IPS-NIHi7 (cell line): Measurements from ENCODE around the gene LTBP4.
"Not testable (repeated sequence)": the region's sequence is repeated elsewhere in the genome, so short reads cannot be mapped to it uniquely, and the experiment has no call there.

Experiments
- DNase-seq: peaks from one replicate; pipeline ENCODE4 v3.0.0; 2012; ENCODE audit warnings: mixed read lengths; ENCODE audit errors: extremely low spot score

Gene LTBP4

GRCh38 chr19:40575326-40575725, 25.8 kb upstream of the LTBP4 start:
- no peak for DNase-seq

- peak; percentile 30 for DNase-seq
These were observed 25.0 kb upstream of the LTBP4 start for GRCh38 chr19:40576151-40576584.

DNA sequence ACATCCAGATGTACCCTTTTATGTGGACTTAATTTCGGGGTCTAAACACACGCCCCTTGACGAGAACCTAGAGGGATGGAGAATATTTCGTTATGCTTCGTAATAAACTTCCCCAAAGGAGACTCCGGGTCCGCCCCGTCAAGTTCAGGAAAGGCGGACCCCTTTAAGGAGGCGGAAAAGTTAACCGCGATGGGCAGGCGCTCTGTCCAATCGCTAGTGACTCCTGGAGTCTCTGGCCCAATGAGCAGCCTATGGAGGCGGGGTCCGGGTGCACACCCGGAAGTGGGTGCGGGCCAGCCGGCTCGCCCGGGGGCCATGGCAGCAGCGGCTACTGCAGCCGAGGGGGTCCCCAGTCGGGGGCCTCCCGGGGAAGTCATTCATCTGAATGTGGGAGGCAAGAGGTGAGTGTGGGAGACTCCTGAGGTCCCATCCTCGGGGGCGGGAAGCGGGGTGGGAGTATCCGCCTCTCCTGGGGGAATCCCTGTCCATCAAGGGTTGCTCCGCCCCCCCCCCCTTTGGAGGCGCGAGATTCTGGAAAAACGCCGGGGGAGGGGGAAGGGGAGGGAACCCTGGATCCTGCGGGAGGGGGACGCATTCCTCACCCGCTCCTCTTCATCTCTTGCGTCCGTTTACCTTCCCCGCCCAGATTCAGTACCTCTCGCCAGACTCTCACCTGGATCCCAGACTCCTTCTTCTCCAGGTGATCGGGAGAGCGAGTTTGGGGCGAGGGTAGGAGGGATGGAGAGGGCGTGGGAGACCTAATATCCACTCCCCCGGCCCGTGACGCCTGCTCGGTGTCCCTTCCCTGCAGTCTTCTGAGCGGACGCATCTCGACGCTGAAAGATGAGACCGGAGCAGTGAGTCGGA, 24.4 kb upstream of the LTBP4 start, which contains the start of gene SHKBP1:
Gene SHKBP1, plus strand, starts transcription at position 289 of the 867 bp plus-strand sequence. Its CDS starts 27 bp downstream, at position 316.
- DNase-seq, result peak; percentile 97

GRCh38 chr19:40578442-40578908, 22.7 kb upstream of the LTBP4 start:
- peak; percentile 86 for DNase-seq

DNA sequence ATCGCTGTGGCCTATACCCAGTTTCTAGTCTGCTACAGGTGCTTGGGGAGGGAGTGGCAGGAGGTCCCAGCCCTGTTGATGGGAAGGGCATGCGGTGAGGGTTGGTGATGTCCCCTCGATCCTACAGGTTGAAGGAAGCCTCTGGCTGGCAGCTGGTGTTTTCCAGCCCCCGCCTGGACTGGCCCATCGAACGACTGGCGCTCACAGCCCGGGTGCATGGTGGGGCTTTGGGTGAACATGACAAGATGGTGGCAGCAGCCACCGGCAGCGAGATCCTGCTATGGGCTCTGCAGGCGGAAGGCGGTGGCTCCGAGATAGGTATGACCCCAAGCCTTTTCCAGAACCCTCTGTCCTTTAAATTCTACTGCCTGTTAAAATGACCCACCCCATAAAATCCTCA, 20.6 kb upstream of the LTBP4 start:
- no peak for DNase-seq

DNA sequence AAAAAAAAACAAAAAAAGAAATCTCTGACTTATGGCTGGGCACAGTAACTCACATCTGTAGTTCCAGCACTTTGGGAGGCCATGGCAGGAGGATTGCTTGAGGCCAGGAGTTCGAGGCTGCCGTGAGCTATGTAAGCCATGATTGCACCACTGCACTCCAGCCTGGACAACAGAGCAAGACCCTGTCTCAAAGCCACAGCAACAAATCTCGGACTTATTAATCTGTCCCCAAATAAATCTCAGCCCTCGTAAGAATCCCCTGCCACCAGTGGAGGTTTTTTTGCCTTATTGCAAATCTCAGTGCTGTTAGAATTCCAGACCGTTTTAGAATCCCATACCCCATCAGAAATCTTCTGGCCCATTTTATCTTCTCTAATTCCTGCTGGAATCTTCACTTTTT, 19.6 kb upstream of the LTBP4 start:
- no peak for DNase-seq

DNA sequence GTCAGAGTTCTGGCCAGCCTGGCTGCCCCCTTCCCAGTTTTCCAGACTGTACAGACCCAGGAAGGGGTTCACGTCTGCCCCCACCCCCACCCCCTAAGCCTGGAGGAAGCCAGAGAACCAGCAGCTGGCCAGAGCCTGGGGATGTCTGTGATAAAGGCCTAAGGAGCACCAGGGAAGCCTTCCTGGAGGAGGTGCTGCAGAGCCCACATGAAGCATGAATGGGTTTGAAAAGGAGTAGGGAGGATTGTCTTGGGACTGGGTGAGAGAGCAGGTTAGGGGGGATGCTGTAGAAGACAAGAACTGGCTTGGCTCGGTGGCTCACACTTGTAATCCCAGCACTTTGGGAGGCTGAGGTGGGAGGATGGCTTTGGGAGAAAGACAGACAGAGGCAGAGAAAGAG, 18.7 kb upstream of the LTBP4 start:
- no peak for DNase-seq

DNA sequence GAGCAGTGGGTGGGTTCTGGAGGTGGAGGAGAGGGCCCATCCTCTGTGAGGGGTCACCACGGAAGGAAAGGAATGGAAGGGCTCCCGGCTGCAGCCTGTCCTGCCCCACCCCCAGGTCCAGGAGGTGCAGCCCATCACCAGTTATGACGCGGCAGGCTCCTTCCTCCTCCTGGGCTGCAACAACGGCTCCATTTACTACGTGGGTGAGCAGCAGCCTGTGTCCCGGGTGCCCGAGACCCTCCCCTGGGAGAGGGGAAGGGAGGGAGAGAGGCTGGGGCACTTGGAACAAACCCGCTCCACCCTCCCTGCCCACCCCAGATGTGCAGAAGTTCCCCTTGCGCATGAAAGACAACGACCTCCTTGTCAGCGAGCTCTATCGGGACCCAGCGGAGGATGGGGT, 17.9 kb upstream of the LTBP4 start:
- DNase-seq, result no peak

DNA sequence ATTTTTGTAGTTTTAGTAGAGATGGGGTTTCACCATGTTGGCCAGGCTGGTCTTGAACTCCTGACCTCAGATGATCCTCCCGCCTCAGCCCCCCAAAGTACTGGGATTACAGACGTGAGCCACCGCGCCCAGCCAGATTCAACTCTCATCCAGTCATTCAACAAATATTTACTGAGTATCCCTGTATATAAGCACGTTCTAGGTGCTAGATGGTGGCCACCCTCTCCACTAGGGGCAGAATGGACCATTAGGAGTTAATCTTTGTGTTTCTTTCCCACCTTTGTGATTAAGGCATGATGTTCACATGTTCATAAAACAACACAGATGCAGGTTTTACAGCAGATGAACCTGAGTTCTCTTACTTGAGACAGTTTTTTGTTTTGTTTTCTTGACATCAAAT, 17.2 kb upstream of the LTBP4 start:
- no peak for DNase-seq

DNA sequence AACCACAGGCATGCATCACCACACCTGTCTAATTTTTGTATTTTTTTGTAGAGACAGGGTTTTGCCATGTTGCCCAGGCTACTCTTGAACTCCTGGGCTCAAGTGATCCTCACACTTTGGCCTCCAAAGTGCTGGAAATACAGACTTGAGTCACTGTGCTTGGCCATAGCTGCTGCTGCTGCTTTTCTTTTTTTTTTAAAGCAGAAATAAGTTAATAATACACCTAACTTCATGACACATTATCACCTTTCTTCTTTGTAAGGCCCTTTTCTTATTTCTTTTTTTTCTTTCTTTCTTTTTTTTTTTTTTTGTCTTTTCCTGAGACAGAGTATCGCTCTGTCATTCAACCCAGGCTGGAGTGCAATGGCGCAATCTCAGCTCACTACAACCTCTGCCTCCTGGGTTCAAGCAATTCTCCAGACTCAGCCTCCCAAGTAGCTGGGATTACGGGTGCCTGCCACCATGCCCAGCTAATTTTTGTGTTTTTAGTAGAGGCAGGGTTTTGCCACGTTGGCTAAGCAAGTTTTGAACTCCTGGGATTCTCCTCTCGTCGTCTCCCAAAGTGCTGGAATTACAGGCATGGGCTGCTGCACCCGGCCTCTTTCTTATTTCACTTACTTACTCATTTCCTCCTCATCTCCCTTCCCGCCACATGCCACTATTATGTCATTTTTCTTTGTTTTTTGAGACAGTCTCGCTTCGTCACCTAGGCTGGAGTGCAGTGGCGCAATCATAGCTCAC, 15.8 kb upstream of the LTBP4 start:
- no peak for DNase-seq

DNA sequence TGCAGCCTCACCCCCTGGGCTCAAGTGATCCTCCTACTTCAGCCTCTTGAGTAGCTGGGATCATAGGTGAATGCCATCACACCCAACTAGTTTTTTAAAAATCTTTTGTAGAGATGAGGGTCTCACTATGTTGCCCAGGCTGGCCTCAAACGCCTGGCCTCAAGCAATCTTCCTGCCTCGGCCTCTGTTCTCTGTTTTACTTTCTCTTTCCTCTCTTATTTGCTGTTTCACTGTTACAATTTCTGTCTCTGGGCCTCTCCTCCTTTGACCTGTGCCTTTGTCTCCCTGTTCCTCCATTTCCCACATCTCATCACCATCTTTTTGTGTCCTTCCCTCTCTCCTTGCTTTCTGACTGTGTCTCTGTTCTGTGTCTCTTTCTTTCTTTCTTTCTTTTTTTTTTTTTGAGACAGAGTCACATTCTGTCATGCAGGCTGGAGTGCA, 15.2 kb upstream of the LTBP4 start:
- DNase-seq, result no peak

- no peak for DNase-seq
These were observed 14.6 kb upstream of the LTBP4 start for GRCh38 chr19:40586611-40587010.

DNA sequence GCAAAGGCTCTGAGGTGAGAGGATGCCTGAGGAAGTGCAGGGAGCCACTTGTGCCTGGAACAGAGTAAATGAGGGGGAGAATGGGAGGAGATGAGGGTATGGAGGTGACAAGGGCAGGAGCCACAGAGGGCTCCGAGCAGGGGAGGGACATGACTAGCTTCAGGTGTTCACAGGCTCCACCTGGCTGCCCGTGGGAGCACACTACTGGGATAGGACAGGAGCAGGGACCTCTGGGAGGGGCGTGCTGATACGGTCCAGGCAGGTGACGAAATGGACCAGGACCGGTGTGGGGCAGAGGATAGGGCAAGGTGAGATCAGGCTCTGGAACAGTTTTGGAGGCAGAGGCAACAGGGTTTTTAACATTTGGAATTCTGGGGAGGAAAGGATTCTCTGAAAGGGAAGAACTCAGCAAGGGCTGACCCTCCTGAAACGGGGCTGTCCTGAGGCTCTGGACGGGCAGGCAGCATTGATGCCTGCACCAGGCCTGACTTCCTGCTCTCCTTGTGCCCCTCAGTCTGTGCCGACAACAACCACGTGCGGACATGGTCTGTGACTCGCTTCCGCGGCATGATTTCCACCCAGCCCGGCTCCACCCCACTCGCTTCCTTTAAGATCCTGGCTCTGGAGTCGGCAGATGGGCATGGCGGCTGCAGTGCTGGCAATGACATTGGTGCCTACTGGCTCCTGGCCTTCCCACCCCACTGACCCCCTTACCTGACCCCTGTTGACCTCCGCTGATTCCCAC, 12.9 kb upstream of the LTBP4 start:
- no peak for DNase-seq

DNA sequence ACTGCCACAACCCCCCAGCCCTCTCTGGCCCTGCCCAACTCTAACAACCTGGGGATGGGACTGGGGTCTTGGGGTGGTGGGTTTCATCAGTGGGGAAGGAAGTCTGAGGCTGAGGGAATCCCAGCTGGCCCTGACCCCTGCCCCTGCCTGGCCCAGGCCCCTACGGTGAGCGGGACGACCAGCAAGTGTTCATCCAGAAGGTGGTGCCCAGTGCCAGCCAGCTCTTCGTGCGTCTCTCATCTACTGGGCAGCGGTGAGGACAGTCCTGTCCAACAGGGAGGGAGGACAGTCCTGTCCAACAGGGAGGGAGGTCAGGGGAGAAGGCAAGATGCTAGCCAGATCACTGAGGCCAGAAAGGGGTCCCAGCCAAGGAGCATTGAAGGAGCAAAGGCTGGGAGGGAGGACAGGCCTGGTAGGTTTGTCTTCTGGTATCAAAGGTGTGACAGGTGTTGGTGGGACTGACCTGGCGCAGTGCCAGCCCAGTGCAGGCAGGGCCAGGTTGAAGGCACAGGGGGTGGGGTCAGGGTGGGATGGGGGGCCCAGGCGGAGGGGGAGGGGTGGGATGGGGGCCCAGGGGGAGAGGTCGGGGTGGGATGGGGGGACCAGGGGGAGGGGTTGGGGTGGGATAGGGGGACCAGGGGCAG, 12.1 kb upstream of the LTBP4 start:
- DNase-seq, result no peak

GRCh38 chr19:40589591-40590429, 11.4 kb upstream of the LTBP4 start:
- no peak for DNase-seq

DNA sequence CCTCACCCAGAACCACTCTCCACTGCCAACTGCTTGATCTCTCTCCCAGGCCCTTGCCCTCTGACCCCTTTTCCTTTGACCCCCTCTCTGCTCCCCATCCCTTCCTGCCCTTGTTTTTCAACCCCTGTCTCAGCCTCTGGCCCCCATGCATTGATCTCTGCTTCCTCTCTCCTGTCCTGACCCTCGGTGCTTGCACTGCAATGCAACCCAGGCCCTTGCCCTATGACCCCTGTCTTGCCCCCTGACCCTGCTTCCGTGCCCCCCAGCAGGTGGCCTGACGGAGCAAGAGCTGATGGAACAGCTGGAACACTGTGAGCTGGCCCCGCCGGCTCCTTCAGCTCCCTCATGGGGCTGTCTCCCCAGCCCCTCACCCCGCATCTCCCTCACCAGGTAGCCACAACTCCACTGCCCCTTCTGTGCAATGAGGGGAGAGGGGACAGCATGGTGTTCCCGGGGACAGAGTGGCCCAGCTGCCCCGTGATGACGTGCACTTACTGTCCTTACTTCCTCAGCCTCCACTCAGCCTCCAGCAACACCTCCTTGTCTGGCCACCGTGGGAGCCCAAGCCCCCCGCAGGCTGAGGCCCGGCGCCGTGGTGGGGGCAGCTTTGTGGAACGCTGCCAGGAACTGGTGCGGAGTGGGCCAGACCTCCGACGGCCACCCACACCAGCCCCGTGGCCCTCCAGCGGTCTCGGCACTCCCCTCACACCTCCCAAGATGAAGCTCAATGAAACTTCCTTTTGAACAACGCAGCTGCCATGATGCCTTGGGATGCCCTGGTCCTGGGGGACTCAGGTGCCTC, 10.5 kb upstream of the LTBP4 start:
- no peak for DNase-seq

DNA sequence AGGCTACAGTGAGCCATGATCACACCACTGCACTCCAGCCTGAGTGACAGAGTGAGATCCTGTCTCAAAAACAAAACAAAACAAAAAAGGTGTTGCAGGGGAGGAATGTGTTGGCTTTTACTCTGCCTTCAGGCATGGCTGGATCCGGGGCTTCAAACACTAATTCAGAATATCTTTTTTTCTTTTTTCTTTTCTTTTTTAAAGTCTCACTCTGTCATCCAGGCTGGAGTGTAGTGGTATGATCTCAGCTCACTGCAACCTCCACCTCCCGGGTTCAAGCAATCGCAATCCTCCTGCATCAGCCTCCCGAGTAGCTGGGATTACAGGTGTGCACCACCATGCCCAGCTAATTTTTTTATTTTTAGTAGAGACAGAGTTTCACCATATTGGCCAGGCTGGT, 9.4 kb upstream of the LTBP4 start:
- not testable (repeated sequence) for DNase-seq

- DNase-seq, result no peak
These were observed 9.0 kb upstream of the LTBP4 start for GRCh38 chr19:40592170-40592569.

GRCh38 chr19:40594255-40594654, 6.9 kb upstream of the LTBP4 start:
- DNase-seq, result no peak

- DNase-seq, result peak; percentile 32
These were observed 6.5 kb upstream of the LTBP4 start for GRCh38 chr19:40594657-40595091.
